GM12892 (cell line): Measurements from ENCODE around the gene ZNF556.

ENCODE experiments used
- POLR2A ChIP-seq: IDR thresholded peaks from 2 replicates; pipeline ENCODE4 v1.6.1; 2011; ENCODE audit warnings: low read depth, low read length, control low read depth
- POLR2AphosphoS5 ChIP-seq: IDR thresholded peaks from 2 replicates; pipeline ENCODE4 v1.6.1; 2011; ENCODE audit warnings: low read depth, low read length, control low read depth

- TF ChIP-seq POLR2A (no peak), POLR2AphosphoS5 (no peak)
These were observed 20.3 kb downstream of the ZNF556 start for GRCh38 chr19:2887391-2887914.
